ENCODE results near the gene SULT1A2.

The SULT1A2 gene

DNA sequence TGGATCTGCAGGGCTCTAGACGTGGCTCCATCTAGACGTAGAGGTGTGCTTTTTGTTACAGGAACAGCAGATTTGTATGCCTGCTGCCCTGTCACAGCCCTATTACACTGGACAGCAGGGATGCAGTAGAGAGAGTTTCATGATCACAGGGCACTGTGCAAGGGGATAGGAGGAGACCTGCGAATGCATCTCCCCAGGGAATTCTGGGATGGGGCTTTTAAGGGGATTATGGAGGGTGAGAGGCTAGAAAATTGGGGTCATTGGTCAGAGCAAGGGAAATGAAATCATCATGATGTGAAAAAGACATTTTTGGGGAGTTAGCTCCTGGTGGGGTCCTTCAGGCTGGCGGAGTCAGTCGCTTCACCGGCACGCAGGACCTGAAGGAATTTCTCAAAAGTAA is 54.2 kb downstream of the SULT1A2 start:
- TF ChIP-seq, protein P1, sequence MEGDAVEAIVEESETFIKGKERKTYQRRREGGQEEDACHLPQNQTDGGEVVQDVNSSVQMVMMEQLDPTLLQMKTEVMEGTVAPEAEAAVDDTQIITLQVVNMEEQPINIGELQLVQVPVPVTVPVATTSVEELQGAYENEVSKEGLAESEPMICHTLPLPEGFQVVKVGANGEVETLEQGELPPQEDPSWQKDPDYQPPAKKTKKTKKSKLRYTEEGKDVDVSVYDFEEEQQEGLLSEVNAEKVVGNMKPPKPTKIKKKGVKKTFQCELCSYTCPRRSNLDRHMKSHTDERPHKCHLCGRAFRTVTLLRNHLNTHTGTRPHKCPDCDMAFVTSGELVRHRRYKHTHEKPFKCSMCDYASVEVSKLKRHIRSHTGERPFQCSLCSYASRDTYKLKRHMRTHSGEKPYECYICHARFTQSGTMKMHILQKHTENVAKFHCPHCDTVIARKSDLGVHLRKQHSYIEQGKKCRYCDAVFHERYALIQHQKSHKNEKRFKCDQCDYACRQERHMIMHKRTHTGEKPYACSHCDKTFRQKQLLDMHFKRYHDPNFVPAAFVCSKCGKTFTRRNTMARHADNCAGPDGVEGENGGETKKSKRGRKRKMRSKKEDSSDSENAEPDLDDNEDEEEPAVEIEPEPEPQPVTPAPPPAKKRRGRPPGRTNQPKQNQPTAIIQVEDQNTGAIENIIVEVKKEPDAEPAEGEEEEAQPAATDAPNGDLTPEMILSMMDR (IDR thresholded peaks at IDR 0.05) = no peak
- no peak for DNase-seq (ENCODE audit: low spot score)
- no peak overlapping the region for H3K4me3 ChIP-seq
- H3K27ac ChIP-seq = no peak overlapping the region
